T follicular helper cell (primary cell): Measurements from ENCODE around the gene HCN4.
"Not testable (repeated sequence)": the region's sequence is repeated elsewhere in the genome, so short reads cannot be mapped to it uniquely, and the experiment has no call there.

Experiments
- DNase-seq: peaks from one replicate; pipeline ENCODE4 v3.0.0-alpha.2; 2020; ENCODE audit warnings: low read depth

HCN4 gene

DNA sequence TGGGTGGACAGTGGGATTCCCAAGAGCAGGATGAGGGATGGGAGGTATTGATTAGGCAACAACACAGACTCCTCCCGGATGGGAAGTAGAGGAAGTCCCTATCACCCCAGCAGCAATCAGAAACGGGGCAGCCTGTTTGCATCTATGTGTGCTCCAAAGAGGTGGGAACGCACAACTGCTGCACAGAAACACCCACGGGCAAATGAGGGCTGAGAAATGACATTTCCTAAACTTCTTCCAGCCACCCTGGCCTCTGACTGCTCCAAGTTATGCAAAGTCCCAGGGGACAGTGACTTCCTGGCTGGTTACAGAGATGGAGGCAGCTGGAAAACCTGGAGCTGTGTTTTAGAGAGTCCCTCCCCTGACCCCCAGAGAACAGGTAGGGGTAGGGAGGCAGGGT is 42.6 kb downstream of the HCN4 start:
- DNase-seq, result no peak

DNA sequence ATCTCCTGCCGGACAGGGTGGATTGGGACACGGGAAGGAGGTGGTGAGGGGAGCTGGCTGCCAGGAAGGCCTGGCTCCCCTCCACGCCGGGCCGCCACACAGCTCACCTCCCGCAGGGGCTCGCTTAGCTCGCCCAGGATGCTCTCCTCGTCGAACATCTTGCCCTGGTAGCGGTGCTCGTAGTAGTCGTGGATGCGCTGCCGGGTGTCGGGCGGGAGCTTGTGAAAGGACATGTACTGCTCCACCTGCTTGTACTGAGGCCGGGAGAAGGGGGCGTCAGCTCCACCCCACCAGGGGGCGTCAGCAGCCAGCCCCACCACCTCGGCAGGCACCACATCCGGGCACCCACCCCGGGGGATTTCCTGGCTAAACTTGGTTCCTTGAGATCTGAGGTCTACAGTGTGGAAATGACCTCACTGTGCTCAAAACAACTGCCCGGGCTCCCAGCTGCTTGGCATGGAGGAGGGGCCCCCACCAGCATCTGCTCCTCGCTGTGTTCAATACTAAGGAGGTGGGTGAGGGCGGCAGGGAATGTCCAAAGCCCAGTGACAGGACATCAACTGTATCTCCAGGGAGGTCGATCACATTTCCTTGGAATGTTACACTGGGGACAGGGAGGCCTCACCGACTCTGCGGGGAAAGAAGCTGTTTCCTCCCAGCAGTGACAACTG is 43.4 kb downstream of the HCN4 start:
- no peak for DNase-seq

DNA sequence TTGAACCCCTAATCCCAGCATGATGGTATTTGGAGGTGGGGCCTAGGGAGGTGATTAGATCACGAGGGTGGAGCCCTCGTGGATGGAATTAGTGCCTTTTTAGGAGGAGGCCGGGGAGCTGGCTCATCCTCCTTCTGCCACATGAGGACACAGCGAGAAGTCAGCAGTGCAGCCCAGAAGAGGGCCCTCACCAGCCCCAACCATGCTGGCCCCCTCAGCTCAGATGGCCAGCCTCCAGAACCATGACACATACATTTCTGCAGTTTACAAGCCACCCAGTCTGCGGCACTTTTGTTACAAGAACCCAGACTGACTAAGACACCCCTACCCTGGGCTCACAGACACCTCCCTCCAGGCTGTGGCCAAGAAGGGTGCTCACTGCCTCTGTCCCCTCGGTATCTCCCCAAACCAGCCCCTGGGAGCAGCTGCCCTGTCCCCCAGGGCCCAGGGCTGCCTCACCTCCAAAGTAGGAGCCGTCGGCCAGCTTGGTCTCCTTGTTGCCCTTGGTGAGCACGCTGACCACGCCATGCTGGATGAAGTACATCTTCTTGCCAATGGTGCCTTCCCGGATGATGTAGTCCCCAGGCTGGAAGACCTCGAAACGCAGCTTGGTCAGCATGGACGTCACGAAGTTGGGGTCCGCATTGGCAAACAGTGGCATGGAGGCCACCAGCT is 44.1 kb downstream of the HCN4 start:
- no peak for DNase-seq

DNA sequence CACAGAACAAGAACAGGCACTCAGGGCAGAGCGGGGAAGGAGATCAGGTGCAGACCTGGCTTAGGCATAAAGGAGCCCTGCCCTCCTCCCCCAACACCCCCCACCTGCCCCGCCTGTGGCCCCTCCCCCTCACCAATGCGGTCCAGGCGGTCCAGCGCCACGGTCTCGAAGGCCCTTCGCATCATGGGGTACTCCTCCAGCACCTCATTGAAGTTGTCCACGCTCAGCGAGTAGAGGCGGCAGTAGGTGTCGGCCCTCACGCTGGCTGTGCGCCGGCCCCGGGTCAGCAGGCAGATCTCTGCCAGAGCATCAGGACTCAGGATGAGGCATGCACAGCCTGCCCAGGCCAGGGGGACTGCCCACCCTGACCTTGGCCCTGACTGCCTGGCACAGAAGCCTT is 44.8 kb downstream of the HCN4 start:
- no peak for DNase-seq

DNA sequence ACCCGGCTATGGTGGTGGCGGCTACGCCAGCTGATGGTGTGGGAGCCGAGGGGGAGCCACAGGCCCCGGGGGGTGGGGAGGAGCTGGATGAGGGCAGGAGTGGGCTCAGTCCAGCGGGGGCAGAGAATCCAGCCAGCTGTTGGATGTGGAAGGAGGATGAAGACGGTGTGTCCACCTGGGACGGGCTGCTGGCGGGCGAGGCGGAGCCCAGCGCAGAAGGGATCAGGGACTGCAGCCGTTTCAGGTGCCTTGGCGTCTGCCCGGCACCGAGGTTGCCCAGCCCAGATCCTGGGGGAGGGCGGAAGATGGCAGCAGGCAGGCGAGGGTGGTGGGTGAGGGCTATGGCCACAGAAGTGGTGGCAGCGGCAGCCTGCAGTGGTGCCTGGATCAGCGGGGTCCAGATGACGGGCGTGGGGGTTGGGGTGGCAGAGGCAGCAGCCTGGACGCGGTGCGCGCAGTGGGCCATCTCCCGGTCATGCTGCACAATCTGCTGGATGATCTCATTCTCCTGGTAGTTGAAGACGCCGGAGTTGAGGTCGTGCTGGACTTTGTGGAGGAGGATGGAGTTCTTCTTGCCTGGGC is 45.3 kb downstream of the HCN4 start:
- DNase-seq, result no peak

GRCh38 chr15:73322665-73323373 is 45.9 kb downstream of the HCN4 start:
- no peak for DNase-seq

DNA sequence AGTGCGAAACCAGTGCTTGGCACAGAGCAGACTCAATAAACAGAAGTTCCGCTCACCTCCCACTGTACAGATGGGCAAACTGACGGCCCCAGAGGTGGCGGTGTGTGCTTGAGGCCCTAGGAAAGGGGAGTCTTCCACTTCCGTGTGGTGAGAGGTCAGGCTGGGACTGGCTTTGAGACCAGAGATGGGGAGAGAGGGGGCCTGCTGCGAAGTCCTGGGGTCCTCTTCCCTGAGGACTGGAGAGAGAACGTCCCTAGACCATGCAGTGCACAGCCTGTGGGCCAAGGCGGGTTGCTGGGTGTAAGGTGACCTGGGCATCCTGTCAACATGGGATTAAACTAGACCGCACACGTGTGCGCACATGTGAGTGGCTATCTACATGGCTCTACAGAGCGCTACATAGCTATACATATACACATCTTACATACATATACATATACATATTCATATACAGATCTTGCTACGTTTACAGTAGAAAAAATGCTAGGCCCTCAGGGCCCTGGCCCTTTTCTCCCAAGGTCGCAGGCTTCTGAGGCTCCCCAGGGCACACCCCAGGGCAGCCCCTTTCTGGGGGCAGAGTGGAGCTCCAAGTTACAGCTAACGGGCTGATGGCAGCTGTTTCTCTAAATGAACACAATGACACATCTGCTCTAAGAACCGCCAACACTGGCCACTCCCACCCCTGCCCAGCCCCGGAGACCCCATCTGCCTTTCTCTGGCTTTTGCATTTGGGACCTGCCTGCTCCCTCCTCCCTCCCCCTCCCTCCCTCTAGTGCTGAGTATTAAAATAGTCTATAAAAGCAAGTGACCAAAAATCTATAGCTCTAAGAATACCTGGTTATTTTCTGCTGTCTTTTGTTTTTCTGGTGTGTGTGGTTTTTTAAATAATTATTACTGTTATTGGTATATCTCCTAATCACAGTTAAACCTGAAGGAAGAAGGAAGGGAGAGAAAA is 47.0 kb downstream of the HCN4 start:
- DNase-seq, result no peak

DNA sequence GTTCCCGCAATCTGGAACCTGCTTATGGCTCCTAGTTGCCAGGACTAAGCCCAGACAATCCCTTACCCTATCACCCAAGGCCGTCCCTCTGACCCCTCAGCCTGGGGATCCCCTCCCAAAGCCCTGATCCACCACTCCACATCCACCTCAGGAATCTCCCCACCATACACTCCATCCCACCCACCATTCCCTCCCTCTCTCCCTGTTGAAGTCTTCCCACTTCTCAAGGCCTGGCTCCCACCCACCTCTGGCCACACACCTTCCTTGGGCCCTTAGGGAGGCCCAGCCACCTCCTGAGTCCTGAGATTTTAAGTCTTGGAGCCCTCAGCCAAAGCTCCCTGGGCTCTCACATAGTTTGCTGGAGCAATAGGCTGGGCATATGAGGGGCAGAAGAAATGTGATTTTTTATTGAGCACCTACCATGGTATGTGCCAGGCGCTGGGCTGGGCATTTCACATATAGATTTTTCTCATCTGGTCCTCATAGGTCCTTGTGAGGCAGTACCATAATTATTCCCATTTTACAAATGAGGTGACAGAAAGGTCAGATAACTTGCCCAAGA is 48.1 kb downstream of the HCN4 start:
- no peak for DNase-seq

DNA sequence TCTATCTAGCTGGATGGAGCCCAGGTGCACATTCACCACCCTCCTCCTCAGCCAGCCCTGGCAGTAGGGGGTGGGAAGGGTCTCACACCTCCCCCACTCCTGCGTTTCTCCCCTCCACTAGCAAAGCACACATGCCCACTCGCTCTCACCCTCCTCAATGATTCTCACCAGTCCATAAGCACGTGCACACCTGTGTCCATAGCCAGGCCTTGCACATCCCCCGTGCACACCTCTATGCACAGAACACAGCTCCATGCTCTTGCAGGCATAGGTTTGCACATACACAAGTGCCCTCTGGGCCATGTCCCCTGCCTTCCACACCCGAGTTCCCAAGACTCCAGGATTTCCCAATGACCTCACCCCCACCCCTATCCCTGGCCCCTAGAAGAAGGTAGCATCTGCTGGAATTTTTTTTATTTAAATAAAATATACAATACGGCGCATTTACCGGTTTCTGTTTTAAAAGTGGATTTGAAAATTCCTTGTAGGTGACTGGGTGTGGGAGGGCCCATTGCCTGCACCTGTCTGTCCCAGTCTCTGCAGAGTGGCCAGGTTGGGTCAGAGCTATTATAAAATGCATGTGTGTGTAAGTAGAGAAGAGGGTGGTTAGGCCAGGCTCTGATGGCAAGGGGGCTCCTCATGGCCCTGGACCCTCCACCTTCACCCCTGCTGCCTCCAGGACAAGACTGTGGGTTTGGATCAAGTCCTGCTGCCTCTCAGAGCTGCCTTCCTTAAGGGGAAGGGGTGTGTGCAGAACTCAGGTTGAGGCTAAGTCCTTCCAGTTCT is 49.1 kb downstream of the HCN4 start:
- no peak for DNase-seq

GRCh38 chr15:73318463-73319351 is 50.1 kb downstream of the HCN4 start:
- DNase-seq, result no peak

GRCh38 chr15:73317651-73318462 is 50.9 kb downstream of the HCN4 start:
- no peak for DNase-seq

GRCh38 chr15:73313861-73314260 is 54.9 kb downstream of the HCN4 start:
- DNase-seq, result no peak

GRCh38 chr15:73308305-73308704 is 60.5 kb downstream of the HCN4 start:
- no peak for DNase-seq

DNA sequence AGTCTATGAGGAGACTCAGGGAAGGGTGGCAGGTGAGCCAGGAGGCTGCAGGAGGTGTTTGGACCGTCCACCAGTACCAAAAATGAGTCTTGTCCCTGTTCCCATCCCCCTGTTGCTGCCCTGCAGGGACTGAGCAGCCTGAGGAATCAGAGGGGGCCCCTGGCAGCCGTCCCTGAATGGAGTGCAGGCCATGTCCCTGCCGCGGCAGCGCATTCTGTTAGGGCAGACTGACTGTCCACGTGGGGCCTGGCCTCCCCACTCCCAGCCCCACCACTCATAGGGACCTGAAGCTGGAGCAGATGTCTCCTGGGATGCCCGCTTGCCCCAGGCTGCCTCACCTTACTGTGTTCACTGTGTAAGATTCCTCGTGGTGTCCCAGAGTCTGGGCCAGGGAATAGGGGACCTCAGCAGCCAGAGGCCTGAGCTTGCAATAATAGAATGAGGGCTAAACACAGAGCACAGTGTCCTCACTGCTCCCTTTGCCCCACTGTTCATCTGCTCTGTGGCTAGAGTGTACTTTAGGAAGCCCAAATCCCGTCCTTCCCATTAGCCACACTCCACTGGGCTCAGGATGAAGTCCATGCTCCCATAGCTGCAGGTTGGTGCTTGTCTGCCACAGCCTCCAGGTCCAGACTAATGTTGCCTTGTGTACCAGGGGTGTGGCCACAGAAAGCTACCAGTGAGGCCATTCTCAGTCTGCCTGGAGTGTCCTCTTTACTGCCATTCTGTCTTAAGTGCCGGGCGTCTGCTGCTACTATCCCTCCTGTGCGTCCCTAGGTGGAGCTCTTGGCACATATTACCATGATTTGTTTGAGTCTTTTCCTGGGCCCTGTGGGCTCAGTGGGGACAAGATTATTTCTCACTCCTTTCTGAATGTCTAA is 63.2 kb downstream of the HCN4 start:
- no peak for DNase-seq

- DNase-seq, result no peak
Observed at GRCh38 chr15:73303636-73304035, 65.1 kb downstream of the HCN4 start.

DNA sequence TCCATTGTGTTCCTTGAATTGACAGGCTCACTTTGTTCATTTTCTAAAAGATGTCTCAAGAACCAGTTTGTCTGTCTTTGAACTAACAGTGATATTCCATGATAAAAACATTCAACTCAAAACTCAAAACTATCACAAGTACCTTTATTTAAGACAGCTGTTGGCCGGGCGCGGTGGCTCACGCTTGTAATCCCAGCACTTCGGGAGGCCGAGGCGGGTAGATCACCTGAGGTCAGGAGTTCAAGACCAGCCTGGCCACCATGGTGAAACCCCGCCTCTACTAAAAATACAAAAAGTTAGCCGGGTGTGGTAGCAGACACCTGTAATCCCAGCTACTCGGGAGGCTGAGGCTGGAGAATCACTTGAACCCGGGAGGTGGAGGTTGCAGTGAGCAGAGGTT is 68.5 kb downstream of the HCN4 start:
- not testable (repeated sequence) for DNase-seq

DNA sequence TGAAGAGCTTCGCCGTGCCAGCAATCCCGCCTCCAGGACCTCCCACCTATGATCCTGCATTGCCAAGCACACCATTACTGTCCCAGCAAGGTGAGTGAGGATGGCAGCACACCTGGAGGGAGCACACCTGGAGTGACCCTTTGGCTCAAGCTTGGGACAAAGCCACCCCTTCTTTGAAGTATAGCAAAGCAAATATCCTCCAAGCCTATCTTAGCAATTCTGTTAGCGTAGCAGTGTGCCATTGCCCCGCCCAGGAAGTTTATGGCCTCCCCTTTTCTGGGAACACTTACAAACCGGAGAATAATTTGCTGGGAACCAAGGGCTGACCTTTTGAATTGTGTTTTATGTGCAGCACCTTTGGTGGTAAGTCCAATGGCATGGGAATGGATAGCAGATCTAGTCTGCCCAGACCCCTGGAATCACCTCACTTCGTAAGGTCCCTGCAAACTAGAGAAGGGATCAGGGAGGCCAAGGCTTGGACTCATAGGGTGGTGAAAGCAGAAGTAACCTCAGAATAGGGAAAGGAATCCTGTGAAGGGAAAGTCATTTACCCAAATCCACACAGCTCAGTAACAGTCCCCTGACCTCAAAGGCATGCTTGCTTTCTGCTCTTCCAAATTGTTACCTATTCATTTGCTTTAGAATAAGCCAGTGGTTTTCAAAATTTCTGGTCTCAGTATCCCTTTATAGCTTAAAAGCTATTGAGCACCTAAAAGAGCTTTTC is 70.1 kb downstream of the HCN4 start:
- DNase-seq, result no peak
